NT2/D1 (cell line): Measurements from ENCODE around the gene POLR2C.

Experiments used
- SUZ12 ChIP-seq: IDR thresholded peaks from 2 replicates; pipeline ENCODE4 v1.6.1; 2011; ENCODE audit not compliant: insufficient read length, insufficient read depth; ENCODE audit errors: extremely low read depth
- ZNF274 ChIP-seq: IDR thresholded peaks from 2 replicates; pipeline ENCODE4 v1.6.1; 2011; ENCODE audit warnings: mild to moderate bottlenecking, low read depth, low read length

DNA sequence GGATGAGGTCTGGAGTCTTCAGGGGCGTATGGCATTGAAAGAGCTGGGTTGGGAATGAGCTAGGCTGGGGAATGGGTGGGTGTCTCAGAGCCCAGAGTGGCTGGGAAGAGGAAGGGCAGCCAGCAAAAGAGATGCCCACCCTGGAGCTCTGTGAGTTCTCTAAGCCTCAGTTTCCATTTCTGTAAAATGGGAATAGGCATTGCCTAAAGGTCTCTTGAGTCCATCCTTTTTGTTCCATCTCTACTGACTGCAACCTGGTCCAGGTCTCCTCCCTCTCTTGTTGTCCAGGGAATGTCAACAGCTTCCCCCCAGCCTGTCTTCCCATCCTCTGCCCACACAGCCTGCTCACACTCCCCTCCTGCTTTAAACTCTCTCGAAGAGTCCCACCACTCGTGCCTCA is 54.3 kb downstream of the POLR2C start:
- no peak for TF ChIP-seq SUZ12
- TF ChIP-seq ZNF274, result no peak
